ENCODE results near the gene CAMK2G.
A peak's percentile ranks its signal among the peaks of the same experiment; 100 is the strongest.

Gene CAMK2G

DNA sequence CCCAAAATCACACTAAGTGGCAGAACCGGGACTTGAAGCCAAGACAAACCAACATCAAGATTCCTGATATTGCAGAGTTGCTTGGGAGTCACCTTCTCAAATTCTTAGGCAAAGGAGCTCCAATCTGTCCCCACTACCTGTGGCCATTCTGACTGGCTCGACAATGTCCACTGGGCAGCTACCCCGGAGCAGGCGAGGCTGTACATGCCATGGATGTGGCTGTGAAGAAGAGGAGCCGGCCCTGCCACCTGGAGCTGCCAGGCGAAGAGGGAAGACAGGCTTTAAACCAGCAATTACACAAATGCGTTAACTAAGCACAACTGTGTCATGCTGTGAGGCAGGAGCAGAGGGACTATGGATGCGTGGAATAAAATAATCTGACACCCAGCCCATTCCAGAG lies 18.1 kb downstream of the CAMK2G start:
- TF ChIP-seq, protein P1, sequence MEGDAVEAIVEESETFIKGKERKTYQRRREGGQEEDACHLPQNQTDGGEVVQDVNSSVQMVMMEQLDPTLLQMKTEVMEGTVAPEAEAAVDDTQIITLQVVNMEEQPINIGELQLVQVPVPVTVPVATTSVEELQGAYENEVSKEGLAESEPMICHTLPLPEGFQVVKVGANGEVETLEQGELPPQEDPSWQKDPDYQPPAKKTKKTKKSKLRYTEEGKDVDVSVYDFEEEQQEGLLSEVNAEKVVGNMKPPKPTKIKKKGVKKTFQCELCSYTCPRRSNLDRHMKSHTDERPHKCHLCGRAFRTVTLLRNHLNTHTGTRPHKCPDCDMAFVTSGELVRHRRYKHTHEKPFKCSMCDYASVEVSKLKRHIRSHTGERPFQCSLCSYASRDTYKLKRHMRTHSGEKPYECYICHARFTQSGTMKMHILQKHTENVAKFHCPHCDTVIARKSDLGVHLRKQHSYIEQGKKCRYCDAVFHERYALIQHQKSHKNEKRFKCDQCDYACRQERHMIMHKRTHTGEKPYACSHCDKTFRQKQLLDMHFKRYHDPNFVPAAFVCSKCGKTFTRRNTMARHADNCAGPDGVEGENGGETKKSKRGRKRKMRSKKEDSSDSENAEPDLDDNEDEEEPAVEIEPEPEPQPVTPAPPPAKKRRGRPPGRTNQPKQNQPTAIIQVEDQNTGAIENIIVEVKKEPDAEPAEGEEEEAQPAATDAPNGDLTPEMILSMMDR (conservative IDR thresholded peaks at IDR 0.05), result no peak
- H3K27ac ChIP-seq, result no peak overlapping the region

DNA sequence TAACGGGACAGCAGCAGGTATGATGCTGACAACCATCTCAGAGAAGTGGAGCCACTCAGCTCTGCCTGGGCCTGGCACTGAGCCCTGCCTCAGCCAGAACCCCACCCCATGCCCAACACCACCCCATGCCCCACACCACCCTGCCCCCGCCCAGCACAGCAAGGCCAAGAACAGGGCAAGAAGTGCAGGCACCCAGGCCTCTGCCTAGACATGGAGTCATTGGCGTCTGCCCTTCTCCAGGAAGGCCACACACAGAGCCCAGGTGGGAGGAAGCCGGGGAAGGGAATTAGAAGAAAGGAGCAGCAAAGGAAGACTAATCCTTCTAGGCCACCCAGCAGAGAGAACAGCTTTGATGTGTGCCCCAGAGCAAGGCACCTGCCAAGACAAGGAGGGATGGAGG lies 18.9 kb downstream of the CAMK2G start:
- TF ChIP-seq, protein P1 (conservative IDR thresholded peaks at IDR 0.05), result no peak
- no peak overlapping the region for H3K27ac ChIP-seq

- TF ChIP-seq, protein P1 (conservative IDR thresholded peaks at IDR 0.05), result no peak
Observed at GRCh38 chr10:73854310-73854709, 20.0 kb downstream of the CAMK2G start.

DNA sequence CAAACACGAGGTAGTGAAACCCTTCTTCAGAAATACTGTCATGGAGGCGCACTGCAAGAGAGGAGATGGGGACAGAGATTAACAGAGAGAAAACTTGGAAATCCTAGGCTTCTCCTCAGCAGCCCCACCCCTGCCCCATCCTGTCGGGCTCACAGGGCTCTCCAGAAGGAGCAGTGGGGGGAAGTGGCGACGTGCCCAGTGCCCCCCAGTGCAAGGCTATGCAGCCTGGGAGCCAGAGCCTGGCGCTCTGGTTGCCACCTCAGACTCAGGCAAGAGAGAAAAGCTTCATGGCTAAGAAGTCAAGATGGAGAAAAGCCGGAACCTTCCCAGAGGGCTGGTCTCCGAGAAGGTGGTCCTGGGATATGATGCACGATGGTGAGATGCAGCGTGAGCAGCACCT lies 21.2 kb downstream of the CAMK2G start:
- H3K27ac ChIP-seq, result no peak overlapping the region
- TF ChIP-seq, protein P1 (conservative IDR thresholded peaks at IDR 0.05), result no peak

More at GRCh38 chr10:73854310-73854709, 20.0 kb downstream of the CAMK2G start:
- no peak overlapping the region for H3K27ac ChIP-seq

DNA sequence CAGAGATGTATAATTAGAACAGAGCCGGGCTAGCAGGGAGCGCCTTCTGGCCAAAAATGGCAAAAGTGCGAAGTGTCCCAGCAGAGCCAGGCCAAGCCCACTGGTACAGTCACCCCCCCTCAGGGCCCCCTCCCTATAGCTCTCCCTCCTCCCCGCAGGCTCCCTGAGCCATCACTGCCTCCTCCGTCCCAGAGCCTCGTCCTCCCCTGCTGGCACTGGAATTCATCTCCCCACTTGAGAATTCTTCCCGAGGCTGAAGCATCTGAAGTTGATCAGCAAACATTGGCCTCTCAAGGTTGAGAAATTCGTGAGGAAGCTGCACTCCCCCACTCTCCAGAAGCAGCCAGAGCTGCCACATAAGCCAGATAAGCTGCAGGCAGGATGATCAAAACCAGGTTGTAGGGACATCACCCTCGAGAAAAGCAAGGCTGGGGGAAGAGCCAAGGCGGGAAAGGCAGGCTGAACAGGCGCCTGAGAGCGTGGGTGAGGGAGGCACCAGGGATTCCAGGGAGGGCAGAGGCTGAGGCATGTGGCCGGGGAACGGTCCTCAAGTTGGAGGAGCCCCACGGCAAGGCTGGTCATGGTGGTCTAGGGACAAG lies 23.4 kb downstream of the CAMK2G start:
- TF ChIP-seq, protein P1 (conservative IDR thresholded peaks at IDR 0.05), result no peak
- H3K27ac ChIP-seq, result no peak overlapping the region

GRCh38 chr10:73850211-73850610 lies 24.1 kb downstream of the CAMK2G start:
- TF ChIP-seq, protein P1 (conservative IDR thresholded peaks at IDR 0.05), result no peak
- no peak overlapping the region for H3K27ac ChIP-seq

DNA sequence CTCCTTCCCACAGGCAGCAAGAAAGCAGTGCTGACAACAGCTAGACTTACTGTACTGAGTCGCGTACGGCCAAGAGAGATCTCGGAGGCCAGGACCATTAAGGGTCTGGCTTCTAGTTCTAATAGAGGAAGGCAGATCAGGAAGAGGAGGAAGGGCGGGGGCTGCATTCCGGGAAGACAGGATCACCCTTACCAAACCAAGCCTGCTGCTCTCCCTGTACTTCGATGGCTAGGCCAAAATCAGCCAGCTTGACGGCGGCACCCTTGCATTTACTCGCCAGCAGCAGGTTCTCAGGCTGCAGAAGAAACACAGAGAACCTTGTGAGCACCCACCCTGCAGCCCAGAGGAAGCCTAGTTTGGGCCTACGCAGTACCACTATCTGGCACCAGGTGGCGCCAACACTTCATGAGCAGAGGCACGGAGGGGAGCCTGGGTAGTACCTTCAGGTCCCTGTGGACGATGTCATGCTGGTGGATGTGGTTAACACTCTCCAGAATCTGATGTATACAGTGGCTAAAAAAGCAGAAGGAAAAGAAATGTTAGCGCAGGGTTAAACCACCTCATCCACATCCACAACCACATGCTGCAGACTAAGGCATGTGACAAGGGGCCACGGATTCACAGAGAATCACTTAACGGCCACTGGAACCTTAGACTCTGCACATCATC lies 25.4 kb downstream of the CAMK2G start:
- TF ChIP-seq, protein P1 (conservative IDR thresholded peaks at IDR 0.05), result peak; percentile 97
- H3K27ac ChIP-seq, result no peak overlapping the region
